Vagina (tissue), 2 donors: Measurements from ENCODE around the gene ADAMTSL3. TPM values are rescaled to one million over a fixed set of nuclear protein-coding genes. Genes with fewer than 3 reads are reported as not detected.
A peak's percentile ranks its signal among the peaks of the same experiment; 100 is the strongest.

Experiments
- DNase-seq, 2 donors: peaks; one replicate each; pipeline ENCODE4 v3.0.0-alpha.2; 2017; ENCODE audit errors: extremely low spot score in 2 of 2
- H3K27ac ChIP-seq: fragments of 200-600 bp; sonication (generic); one replicate; pipeline ENCODE4 v1.5.1; 2019
- H3K27me3 ChIP-seq: fragments of 200-600 bp; sonication (generic); one replicate; pipeline ENCODE4 v1.5.1; 2019
- H3K36me3 ChIP-seq, 2 donors: fragments of 200-600 bp; sonication (generic); one replicate each; pipeline ENCODE4 v1.5.1; 2017 to 2019
- H3K4me1 ChIP-seq: fragments of 200-600 bp; sonication (generic); one replicate; pipeline ENCODE4 v1.5.1; 2019
- H3K4me3 ChIP-seq, 2 donors: fragments of 200-600 bp; sonication (generic); 1 replicate in 1 of 2; 2 replicates in 1 of 2; pipeline ENCODE4 v1.5.1; 2016 to 2019
- H3K9me3 ChIP-seq: fragments of 200-600 bp; sonication (generic); one replicate; pipeline ENCODE4 v1.5.1; 2019
- CTCF ChIP-seq, 3 experiments: fragments of 450-650 bp in 2 of 3; fragments of 200-600 bp in 1 of 3; sonication (generic) in 1 of 3; IDR thresholded peaks; one replicate each; pipeline ENCODE4 v1.5.1; 2017 to 2019; ENCODE audit warnings: antibody characterized with exemption in 3 of 3, mild to moderate bottlenecking in 2 of 3, moderate library complexity in 2 of 3
- POLR2A ChIP-seq, 2 donors: fragments of 450-650 bp; IDR thresholded peaks; one replicate each; pipeline ENCODE4 v1.6.1; 2017; ENCODE audit warnings: antibody characterized with exemption in 2 of 2, mild to moderate bottlenecking in 2 of 2, moderate library complexity in 2 of 2
- POLR2AphosphoS5 ChIP-seq, 2 donors: sonication (generic); formaldehyde crosslinking; IDR thresholded peaks; one replicate each; pipeline ENCODE4 v1.9.0; 2017; ENCODE audit warnings: antibody characterized with exemption in 2 of 2, mild to moderate bottlenecking in 2 of 2, low read depth in 1 of 2; ENCODE audit not compliant: insufficient read depth in 1 of 2
- intact Hi-C: fragments of 100-400 bp; cut with DNase I; formaldehyde crosslinking; loops from one replicate; pipeline ENCODE4 v1.15.1; 2023
- total RNA-seq: library from RNA; depleted of rRNA; stranded (reverse); fragments of >200 nt; gene quantifications from one replicate; pipeline ENCODE4 v1.2.3, GENCODE V29; 2016

Gene ADAMTSL3
- total RNA-seq, 1 donor from 2014 or later: 4.2 TPM

GRCh38 chr15:83890587-83890986 is 236.7 kb downstream of the ADAMTSL3 start:
- intact Hi-C loops: no loop called here
- TF ChIP-seq CTCF (IDR thresholded peaks at IDR 0.05) (no peak), POLR2AphosphoS5 (IDR thresholded peaks at IDR 0.05; ENCODE audit: insufficient read depth in 1 of 2, low read depth in 1 of 2) (peak in 1 of 2 donors; percentile 88)
- Histone ChIP-seq H3K27ac (no peak overlapping the region), H3K4me3 (no peak overlapping the region), H3K27me3 (no peaks in the 10 kb centered on the region), H3K4me1 (no peaks in the 10 kb centered on the region), H3K36me3 (no peaks in the 10 kb centered on the region), H3K9me3 (no peaks in the 10 kb centered on the region)
- DNase-seq: no peak

- H3K9me3 ChIP-seq: no peaks in the 10 kb centered on the region
- intact Hi-C loops: no loop called here
- H3K27me3 ChIP-seq: no peaks in the 10 kb centered on the region
These were observed 238.6 kb downstream of the ADAMTSL3 start for GRCh38 chr15:83892498-83892897.

GRCh38 chr15:83893308-83893707 is 239.4 kb downstream of the ADAMTSL3 start:
- Histone ChIP-seq H3K9me3 (no peaks in the 10 kb centered on the region), H3K4me3 (no peak overlapping the region), H3K27ac (no peak overlapping the region), H3K4me1 (no peaks in the 10 kb centered on the region), H3K36me3 (no peaks in the 10 kb centered on the region), H3K27me3 (no peaks in the 10 kb centered on the region)
- no peak for DNase-seq
- no peak for TF ChIP-seq CTCF (IDR thresholded peaks at IDR 0.05)
- no peak for TF ChIP-seq POLR2AphosphoS5 (IDR thresholded peaks at IDR 0.05; ENCODE audit: insufficient read depth in 1 of 2, low read depth in 1 of 2)
- no peak for TF ChIP-seq POLR2A (IDR thresholded peaks at IDR 0.05)
- intact Hi-C loops: no loop called here

More at GRCh38 chr15:83892498-83892897, 238.6 kb downstream of the ADAMTSL3 start:
- Histone ChIP-seq H3K27ac (no peak overlapping the region), H3K36me3 (no peaks in the 10 kb centered on the region), H3K4me1 (no peaks in the 10 kb centered on the region), H3K4me3 (no peak overlapping the region)
- DNase-seq: no peak
- TF ChIP-seq CTCF (IDR thresholded peaks at IDR 0.05) (no peak), POLR2A (IDR thresholded peaks at IDR 0.05) (no peak), POLR2AphosphoS5 (IDR thresholded peaks at IDR 0.05; ENCODE audit: insufficient read depth in 1 of 2, low read depth in 1 of 2) (no peak)

- no peaks in the 10 kb centered on the region for H3K36me3 ChIP-seq
- TF ChIP-seq POLR2AphosphoS5 (IDR thresholded peaks at IDR 0.05; ENCODE audit: insufficient read depth in 1 of 2, low read depth in 1 of 2): no peak
- no peak for TF ChIP-seq CTCF (IDR thresholded peaks at IDR 0.05)
- no peak for TF ChIP-seq POLR2A (IDR thresholded peaks at IDR 0.05)
- no peaks in the 10 kb centered on the region for H3K27me3 ChIP-seq
- H3K27ac ChIP-seq: no peak overlapping the region
- intact Hi-C loops: no loop called here
- no peaks in the 10 kb centered on the region for H3K9me3 ChIP-seq
- H3K4me3 ChIP-seq: no peak overlapping the region
- H3K4me1 ChIP-seq: no peaks in the 10 kb centered on the region
- no peak for DNase-seq
These were observed 243.1 kb downstream of the ADAMTSL3 start for GRCh38 chr15:83897037-83897436.

GRCh38 chr15:83898361-83898760 is 244.4 kb downstream of the ADAMTSL3 start:
- H3K36me3 ChIP-seq: no peaks in the 10 kb centered on the region
- no peak for TF ChIP-seq POLR2A (IDR thresholded peaks at IDR 0.05)
- no peak for TF ChIP-seq POLR2AphosphoS5 (IDR thresholded peaks at IDR 0.05; ENCODE audit: insufficient read depth in 1 of 2, low read depth in 1 of 2)
- TF ChIP-seq CTCF (IDR thresholded peaks at IDR 0.05): no peak
- intact Hi-C loops: no loop called here
- no peak overlapping the region for H3K4me3 ChIP-seq
- no peaks in the 10 kb centered on the region for H3K9me3 ChIP-seq
- no peaks in the 10 kb centered on the region for H3K4me1 ChIP-seq
- DNase-seq: no peak
- H3K27me3 ChIP-seq: no peaks in the 10 kb centered on the region
- no peak overlapping the region for H3K27ac ChIP-seq
